SK-N-SH (cell line): Measurements from ENCODE around the gene EXOC8. TPM values are rescaled to one million over a fixed set of nuclear protein-coding genes. Genes with fewer than 3 reads are reported as not detected.

Experiments used
- CTCF ChIA-PET: fragments of 300-600, 350-600 bp; formaldehyde crosslinking; extraction: SDS; loops from one replicate; lab custom pipeline; 2021; lab: Yijun Ruan, JAX
- POLR2A ChIA-PET: fragments of 350-600 bp; sonication (Branson Sonifier 250); formaldehyde crosslinking; extraction: SDS; loops from one replicate; lab custom pipeline; 2020; ENCODE audit warnings: antibody characterized with exemption, inconsistent platforms; lab: Yijun Ruan, JAX
- DNase-seq: peaks from one replicate; pipeline ENCODE4 v3.0.0; 2012
- H2AFZ ChIP-seq: fragments of 200-600 bp; sonication (generic); 2 replicates; pipeline ENCODE4 v1.8.1; 2016; ENCODE audit warnings: antibody characterized with exemption, mild to moderate bottlenecking, low read depth
- H3F3A ChIP-seq: fragments of 200-600 bp; sonication (generic); replicated peaks from 2 replicates; pipeline ENCODE3; 2016; ENCODE audit warnings: antibody characterized with exemption, mild to moderate bottlenecking; ENCODE audit not compliant: insufficient read depth
- H3K27ac ChIP-seq, 2 experiments: fragments of 200-500 bp in 1 of 2; fragments of 200-600 bp in 1 of 2; sonication (Bioruptor generic) in 1 of 2; sonication (generic), shearing (Covaris generic) in 1 of 2; 2 replicates each; pipeline versions ENCODE4 v1.5.1 to v1.6.1; 2014 to 2016; ENCODE audit warnings: low read depth in 2 of 2, inconsistent platforms in 1 of 2, low read length in 1 of 2, mild to moderate bottlenecking in 1 of 2, mixed read lengths in 1 of 2
- H3K27me3 ChIP-seq: fragments of 200-600 bp; sonication (generic), shearing (Covaris generic); 2 replicates; pipeline ENCODE4 v1.6.1; 2016; ENCODE audit warnings: mixed run types; ENCODE audit not compliant: insufficient read depth
- H3K36me3 ChIP-seq, 2 experiments: fragments of 200-500 bp in 1 of 2; fragments of 200-600 bp in 1 of 2; sonication (Bioruptor generic) in 1 of 2; sonication (generic) in 1 of 2; replicated peaks in 1 of 2; 2 replicates each; pipeline versions ENCODE3 to v1.5.1; 2014 to 2016; ENCODE audit warnings: low read length in 1 of 2, mild to moderate bottlenecking in 1 of 2; ENCODE audit not compliant: insufficient read depth in 2 of 2, control insufficient read depth in 1 of 2
- H3K4me1 ChIP-seq, 2 experiments: fragments of 200-500 bp in 1 of 2; fragments of 200-600 bp in 1 of 2; sonication (Bioruptor generic) in 1 of 2; sonication (generic), shearing (Covaris generic) in 1 of 2; 2 replicates each; pipeline versions ENCODE4 v1.5.1 to v1.6.1; 2014 to 2016; ENCODE audit warnings: low read depth in 1 of 2, low read length in 1 of 2, mixed run types in 1 of 2; ENCODE audit not compliant: insufficient read depth in 2 of 2, control insufficient read depth in 1 of 2
- H3K4me2 ChIP-seq: fragments of 200-600 bp; sonication (generic), shearing (Covaris generic); 2 replicates; pipeline ENCODE4 v1.6.1; 2017; ENCODE audit warnings: mixed run types
- H3K4me3 ChIP-seq, 2 experiments: fragments of 200-500 bp in 1 of 2; fragments of 200-600 bp in 1 of 2; sonication (Bioruptor generic) in 1 of 2; sonication (generic), shearing (Covaris generic) in 1 of 2; 2 replicates each; pipeline versions ENCODE4 v1.5.1 to v1.8.1; 2014 to 2016; ENCODE audit warnings: low read depth in 2 of 2, inconsistent platforms in 1 of 2, low read length in 1 of 2, mild to moderate bottlenecking in 1 of 2, mixed read lengths in 1 of 2, moderate library complexity in 1 of 2
- H3K79me2 ChIP-seq: fragments of 200-600 bp; sonication (generic); 2 replicates; pipeline ENCODE4 v1.8.1; 2017; ENCODE audit warnings: mild to moderate bottlenecking; ENCODE audit not compliant: insufficient read depth
- H3K9ac ChIP-seq: fragments of 200-600 bp; sonication (generic); 2 replicates; pipeline ENCODE4 v1.6.1; 2017; ENCODE audit warnings: mixed run types
- H3K9me2 ChIP-seq: fragments of 200-600 bp; sonication (generic); 2 replicates; pipeline ENCODE4 v1.6.1; 2017; ENCODE audit warnings: mixed run types
- H3K9me3 ChIP-seq: fragments of 200-600 bp; sonication (generic); 2 replicates; pipeline ENCODE4 v1.6.1; 2017; ENCODE audit warnings: mixed run types, mild to moderate bottlenecking, moderate library complexity
- H4K20me1 ChIP-seq: fragments of 200-600 bp; sonication (generic); 2 replicates; pipeline ENCODE4 v1.6.1; 2017; ENCODE audit warnings: mild to moderate bottlenecking, mixed run types; ENCODE audit not compliant: insufficient read depth
- CHD2 ChIP-seq: fragments of 150-350 bp; IDR thresholded peaks from 2 replicates; pipeline ENCODE4 v1.6.1; 2018; ENCODE audit warnings: low read length; ENCODE audit not compliant: partially characterized antibody
- ELF1 ChIP-seq: IDR thresholded peaks from 2 replicates; pipeline ENCODE4 v1.4.0; 2012
- EZH2phosphoT487 ChIP-seq: fragments of 200-600 bp; sonication (generic); IDR thresholded peaks from 2 replicates; pipeline ENCODE4 v1.6.1; 2017; ENCODE audit warnings: low read depth, mixed run types, mild to moderate bottlenecking, antibody characterized with exemption, moderate library complexity, borderline replicate concordance
- FOSL2 ChIP-seq: IDR thresholded peaks from 2 replicates; pipeline ENCODE4 v1.4.0; 2012; ENCODE audit warnings: low read depth, mild to moderate bottlenecking, moderate library complexity, borderline replicate concordance
- FOXM1 ChIP-seq: IDR thresholded peaks from 2 replicates; pipeline ENCODE4 v1.4.0; 2012; ENCODE audit warnings: low read depth, mild to moderate bottlenecking
- GABPA ChIP-seq: IDR thresholded peaks from 2 replicates; pipeline ENCODE4 v1.4.0; 2012; ENCODE audit warnings: low read depth, mild to moderate bottlenecking
- MEF2A ChIP-seq: IDR thresholded peaks from 2 replicates; pipeline ENCODE4 v1.4.0; 2012; ENCODE audit warnings: low read depth, borderline replicate concordance
- MXI1 ChIP-seq: IDR thresholded peaks from 2 replicates; pipeline ENCODE4 v1.6.1; 2012; ENCODE audit warnings: mild to moderate bottlenecking, low read depth, low read length, improper control_type of control experiment
- NFIC ChIP-seq: IDR thresholded peaks from 2 replicates; pipeline ENCODE4 v1.4.0; 2012; ENCODE audit warnings: borderline replicate concordance
- RAD21 ChIP-seq: IDR thresholded peaks from 2 replicates; pipeline ENCODE4 v1.6.1; 2012; ENCODE audit warnings: mild to moderate bottlenecking, low read length
- RCOR1 ChIP-seq: fragments of 150-350 bp; IDR thresholded peaks from 2 replicates; pipeline ENCODE4 v1.6.1; 2017; ENCODE audit warnings: antibody characterized with exemption, low read length
- TEAD4 ChIP-seq: IDR thresholded peaks from 2 replicates; pipeline ENCODE4 v1.4.0; 2012; ENCODE audit warnings: mild to moderate bottlenecking, borderline replicate concordance; ENCODE audit not compliant: insufficient read depth
- YY1 ChIP-seq: IDR thresholded peaks from 2 replicates; pipeline ENCODE4 v1.4.0; 2012; ENCODE audit warnings: low read depth, mild to moderate bottlenecking
- WGBS: methylation state at CpG from one replicate; pipeline ENCODE4 v1.1.6; 2017; ENCODE audit warnings: low lambda C conversion rate; 5-methylcytosine and 5-hydroxymethylcytosine counted together
- polyA plus RNA-seq, 3 experiments: library from polyadenylated mRNA; depleted of rRNA; stranded (reverse); fragments of >200 nt; gene quantifications; 2 replicates each; pipeline ENCODE4 v1.2.3, GENCODE V29; 2012
- TF ChIP-seq, protein P1 (sequence below): IDR thresholded peaks from 2 replicates; pipeline ENCODE4 v1.4.0; 2012; ENCODE audit warnings: low read depth
- TF ChIP-seq, protein P2 (sequence below): fragments of 200-600 bp; sonication (generic); IDR thresholded peaks from 2 replicates; pipeline ENCODE4 v1.6.1; 2017; ENCODE audit warnings: antibody characterized with exemption, mild to moderate bottlenecking, moderate library complexity

Gene EXOC8
- polyA plus RNA-seq, 1 of the 3 experiments (the other 2 are of a cell fraction) = 2.1 TPM

DNA sequence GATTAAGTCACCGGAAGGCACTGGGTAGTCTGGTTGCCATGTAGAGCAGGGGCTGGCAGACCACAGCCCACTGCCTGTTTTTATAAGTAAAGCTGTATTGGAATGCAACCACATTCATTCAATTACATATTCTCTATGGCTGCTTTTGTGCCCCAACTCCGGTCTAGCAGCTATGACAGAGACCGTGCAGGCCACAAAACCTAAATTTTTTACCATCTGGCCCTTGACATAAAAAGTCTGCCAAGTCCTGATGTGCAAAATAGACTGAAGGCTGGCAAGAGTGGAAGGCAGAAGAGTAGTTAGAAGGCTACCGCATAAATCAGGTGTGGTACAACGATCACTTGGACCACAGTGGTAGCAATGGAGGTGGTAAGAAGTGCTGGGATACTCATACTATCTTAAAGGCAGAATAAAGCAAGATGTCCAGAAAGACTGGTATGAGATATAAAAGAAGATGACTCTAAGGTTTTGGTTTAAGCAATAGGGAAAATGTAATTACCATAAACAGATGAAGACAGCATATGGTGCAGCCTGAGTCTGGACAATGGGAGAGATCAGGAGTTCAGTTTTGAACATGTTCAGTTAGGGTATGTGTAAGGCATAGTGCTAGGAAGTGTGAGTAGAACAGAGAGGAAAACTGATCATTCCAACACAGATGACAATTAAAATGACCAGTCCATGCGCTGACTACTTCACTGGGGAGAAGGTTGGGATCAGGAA is 47.2 kb upstream of the EXOC8 start:
- no peak for TF ChIP-seq GABPA
- no peak for TF ChIP-seq MXI1
- TF ChIP-seq YY1 = no peak
- TF ChIP-seq CHD2 = no peak
- Histone ChIP-seq H3K4me3 (no peak overlapping the region), H3K4me1 (peaks cover 5 to 11% of the 10 kb centered on the region in 2 experiments; a peak in 3 of 4 replicates), H3K36me3 (no peaks in the 10 kb centered on the region), H2AFZ (no peak overlapping the region), H3K79me2 (peaks cover 98% of the 10 kb centered on the region), H4K20me1 (0 out of 2 replicates have a peak, but pooled peaks cover 11% of the 10 kb centered on the region), H3K27me3 (no peaks in the 10 kb centered on the region), H3K9me3 (no peaks in the 10 kb centered on the region), H3K4me2 (no peak overlapping the region), H3K9ac (no peak overlapping the region), H3F3A (peaks cover 10% of the 10 kb centered on the region), H3K9me2 (no peaks in the 10 kb centered on the region), H3K27ac (no peak overlapping the region)
- CTCF ChIA-PET = interaction anchor here (0.8 kb wide), 1 partner anchor 27 kb away, joined by 3 read pairs; no protein-coding TSS in a partner anchor
- DNase-seq = no peak
- POLR2A ChIA-PET = no interaction called here
- WGBS = 96% methylated on average over 6 of the region's 6 CpGs

DNA sequence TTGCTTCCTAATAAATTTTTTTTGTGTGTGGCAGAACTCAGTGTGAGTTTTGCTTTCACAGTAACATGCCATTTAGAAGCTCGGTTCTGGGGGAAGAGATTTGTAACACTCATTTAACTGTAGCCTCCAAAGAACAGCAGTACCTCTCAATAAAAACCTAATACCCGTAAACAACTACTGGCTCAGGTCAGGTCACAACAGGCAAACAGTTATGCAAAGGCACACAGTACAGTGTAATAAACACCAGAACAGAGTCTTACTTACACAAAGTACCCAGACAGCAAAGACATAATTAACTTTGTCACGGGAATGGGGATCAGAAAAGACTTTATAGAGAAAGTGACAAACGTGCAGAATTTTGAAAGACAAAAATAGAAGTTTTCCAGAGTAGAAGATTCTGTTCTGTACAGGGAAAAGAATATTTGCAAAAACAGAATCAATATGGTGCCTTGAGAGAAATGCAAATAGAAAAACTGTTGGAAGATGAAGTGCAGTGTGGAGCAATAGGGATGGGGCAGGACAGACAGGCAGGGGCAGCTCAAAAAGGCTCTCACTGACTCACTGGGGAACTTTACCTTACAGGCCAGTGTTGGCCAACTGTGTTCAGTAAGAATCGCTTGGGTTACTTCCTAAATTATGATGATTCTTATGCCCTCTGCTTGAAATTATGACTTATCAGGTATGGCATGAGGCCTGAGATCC is 45.7 kb upstream of the EXOC8 start:
- H2AFZ ChIP-seq = no peak overlapping the region
- TF ChIP-seq, protein P1, sequence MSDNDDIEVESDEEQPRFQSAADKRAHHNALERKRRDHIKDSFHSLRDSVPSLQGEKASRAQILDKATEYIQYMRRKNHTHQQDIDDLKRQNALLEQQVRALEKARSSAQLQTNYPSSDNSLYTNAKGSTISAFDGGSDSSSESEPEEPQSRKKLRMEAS = no peak
- TF ChIP-seq FOSL2 = no peak
- no peak for TF ChIP-seq FOXM1
- no peak for TF ChIP-seq ELF1
- 0 out of 2 replicates have a peak, but pooled peaks cover 14% of the 10 kb centered on the region for H4K20me1 ChIP-seq
- no peak for DNase-seq
- H3K27ac ChIP-seq = no peak overlapping the region
- no peaks in the 10 kb centered on the region for H3K9me3 ChIP-seq
- peaks cover under 1 to 5% of the 10 kb centered on the region in 2 experiments; a peak in 3 of 4 replicates for H3K4me1 ChIP-seq
- H3K79me2 ChIP-seq = peaks cover 98% of the 10 kb centered on the region
- CTCF ChIA-PET = no interaction called here
- no peak overlapping the region for H3K9ac ChIP-seq
- no peak overlapping the region for H3K4me3 ChIP-seq
- peaks cover 5% of the 10 kb centered on the region for H3F3A ChIP-seq
- H3K27me3 ChIP-seq = no peaks in the 10 kb centered on the region
- no peak overlapping the region for H3K4me2 ChIP-seq
- no peaks in the 10 kb centered on the region for H3K36me3 ChIP-seq
- no peaks in the 10 kb centered on the region for H3K9me2 ChIP-seq
- WGBS = 86% methylated on average over 5 of the region's 5 CpGs
- POLR2A ChIA-PET = no interaction called here

DNA sequence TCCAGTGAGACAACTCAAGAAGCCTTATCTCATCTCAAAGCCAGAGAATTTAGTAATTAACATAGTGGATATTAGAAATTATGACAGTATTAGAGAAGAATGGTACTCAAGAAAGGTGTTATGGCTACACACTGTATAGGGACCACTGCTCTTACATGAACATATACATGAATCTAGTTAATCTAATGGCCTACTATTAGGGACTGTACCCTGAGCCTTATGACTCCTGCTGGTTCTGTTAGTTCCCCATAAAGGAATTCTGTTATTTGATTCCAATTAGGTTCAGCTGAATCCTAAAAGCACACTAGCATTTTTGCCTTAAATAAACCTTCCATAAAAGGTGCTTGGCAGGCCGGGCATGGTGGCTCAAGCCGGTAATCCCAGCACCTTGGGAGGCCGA is 44.8 kb upstream of the EXOC8 start:
- Histone ChIP-seq H3K9ac (no peak overlapping the region), H3K9me3 (no peaks in the 10 kb centered on the region), H3K4me1 (peaks cover 0 to 7% of the 10 kb centered on the region in 2 experiments; a peak in 1 of 4 replicates), H3K4me2 (no peak overlapping the region), H3F3A (no peaks in the 10 kb centered on the region), H3K27me3 (no peaks in the 10 kb centered on the region), H3K27ac (no peak overlapping the region), H4K20me1 (0 out of 2 replicates have a peak, but pooled peaks cover 14% of the 10 kb centered on the region), H3K36me3 (no peaks in the 10 kb centered on the region), H3K4me3 (no peak overlapping the region), H3K79me2 (peaks cover 99% of the 10 kb centered on the region), H2AFZ (no peak overlapping the region), H3K9me2 (no peaks in the 10 kb centered on the region)
- 97% methylated on average over 3 of the region's 3 CpGs for WGBS
- ChIA-PET POLR2A (no interaction called here), CTCF (interaction anchor here (1.2 to 2.5 kb wide), 3 partner anchors 16 to 35 kb away, joined by 4 to 7 read pairs (median 6); no protein-coding TSS in a partner anchor)
- TF ChIP-seq TEAD4 = no peak
- TF ChIP-seq NFIC = no peak
- no peak for TF ChIP-seq EZH2phosphoT487
- TF ChIP-seq, protein P2, sequence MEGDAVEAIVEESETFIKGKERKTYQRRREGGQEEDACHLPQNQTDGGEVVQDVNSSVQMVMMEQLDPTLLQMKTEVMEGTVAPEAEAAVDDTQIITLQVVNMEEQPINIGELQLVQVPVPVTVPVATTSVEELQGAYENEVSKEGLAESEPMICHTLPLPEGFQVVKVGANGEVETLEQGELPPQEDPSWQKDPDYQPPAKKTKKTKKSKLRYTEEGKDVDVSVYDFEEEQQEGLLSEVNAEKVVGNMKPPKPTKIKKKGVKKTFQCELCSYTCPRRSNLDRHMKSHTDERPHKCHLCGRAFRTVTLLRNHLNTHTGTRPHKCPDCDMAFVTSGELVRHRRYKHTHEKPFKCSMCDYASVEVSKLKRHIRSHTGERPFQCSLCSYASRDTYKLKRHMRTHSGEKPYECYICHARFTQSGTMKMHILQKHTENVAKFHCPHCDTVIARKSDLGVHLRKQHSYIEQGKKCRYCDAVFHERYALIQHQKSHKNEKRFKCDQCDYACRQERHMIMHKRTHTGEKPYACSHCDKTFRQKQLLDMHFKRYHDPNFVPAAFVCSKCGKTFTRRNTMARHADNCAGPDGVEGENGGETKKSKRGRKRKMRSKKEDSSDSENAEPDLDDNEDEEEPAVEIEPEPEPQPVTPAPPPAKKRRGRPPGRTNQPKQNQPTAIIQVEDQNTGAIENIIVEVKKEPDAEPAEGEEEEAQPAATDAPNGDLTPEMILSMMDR = no peak
- no peak for TF ChIP-seq RCOR1
- TF ChIP-seq ELF1 = no peak
- no peak for TF ChIP-seq YY1
- no peak for TF ChIP-seq MXI1
- no peak for TF ChIP-seq MEF2A
- no peak for TF ChIP-seq RAD21
- no peak for TF ChIP-seq GABPA
- DNase-seq = no peak
